GM18861 (cell line): ENCODE measurements around the gene FGD4.
A peak's percentile ranks its signal among the peaks of the same experiment; 100 is the strongest.
"Not testable (repeated sequence)": the region's sequence is repeated elsewhere in the genome, so short reads cannot be mapped to it uniquely, and the experiment has no call there.

ENCODE experiments used
- ATAC-seq: cut with Tn5 transposase; IDR thresholded peaks from one replicate; pipeline ENCODE4 v1.9.1; 2021; ENCODE audit not compliant: unreplicated experiment

The FGD4 gene

DNA sequence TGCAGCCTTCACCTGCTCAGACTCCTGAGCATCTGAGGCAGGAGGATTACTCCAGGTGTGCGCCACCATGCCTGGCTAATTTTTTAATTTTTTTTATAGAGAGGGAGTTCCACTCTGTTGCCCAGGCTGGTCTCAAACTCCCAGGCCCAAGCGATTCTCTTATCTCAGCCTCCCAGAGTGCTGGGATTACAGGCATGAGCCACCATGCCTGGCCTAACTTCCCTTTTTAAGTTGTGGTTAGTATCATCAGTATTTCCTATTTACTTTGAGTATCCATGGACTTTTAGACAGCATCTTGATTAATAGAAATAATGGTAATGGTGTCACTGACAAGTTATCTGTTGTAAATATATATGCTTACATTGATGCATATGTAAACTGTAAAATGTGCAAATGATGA lies 116.9 kb downstream of the FGD4 start:
- no peak for ATAC-seq

DNA sequence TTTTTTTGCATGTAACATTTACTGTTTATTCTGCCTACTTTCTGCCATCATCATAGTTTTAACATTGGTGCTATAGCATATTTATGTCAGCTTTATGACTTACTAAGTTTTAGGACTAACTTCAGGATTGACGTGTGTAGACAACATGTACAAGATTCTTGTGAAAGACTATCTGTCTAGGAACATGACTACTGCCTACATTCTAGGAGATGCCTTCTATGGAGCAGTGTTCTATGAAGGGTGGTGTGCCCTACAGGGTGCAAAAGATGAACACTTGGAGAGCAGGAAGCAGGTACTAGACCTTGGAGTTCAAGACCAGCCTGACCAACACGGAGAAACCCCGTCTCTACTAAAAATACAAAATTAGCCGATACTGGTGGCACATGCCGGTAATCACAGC lies 118.6 kb downstream of the FGD4 start:
- ATAC-seq: no peak

DNA sequence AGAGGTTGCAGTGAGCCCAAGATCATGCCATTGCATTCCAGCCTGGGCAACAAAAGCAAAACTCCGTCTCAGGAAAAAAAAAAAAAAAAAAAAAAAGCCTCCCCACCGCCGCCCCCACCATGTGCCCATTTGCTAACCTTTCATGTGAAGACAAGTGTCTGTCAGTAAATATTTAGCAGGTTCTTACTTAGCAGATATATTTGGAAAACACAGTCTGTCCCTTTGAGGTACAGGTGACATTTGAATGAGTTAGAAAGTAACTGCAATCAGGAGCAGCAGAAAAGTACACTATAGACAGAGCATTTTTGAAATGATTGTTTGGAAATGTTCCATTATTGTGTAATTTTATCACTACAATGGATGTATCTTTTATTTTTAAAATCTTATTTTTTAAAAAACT lies 119.7 kb downstream of the FGD4 start:
- ATAC-seq: no peak

DNA sequence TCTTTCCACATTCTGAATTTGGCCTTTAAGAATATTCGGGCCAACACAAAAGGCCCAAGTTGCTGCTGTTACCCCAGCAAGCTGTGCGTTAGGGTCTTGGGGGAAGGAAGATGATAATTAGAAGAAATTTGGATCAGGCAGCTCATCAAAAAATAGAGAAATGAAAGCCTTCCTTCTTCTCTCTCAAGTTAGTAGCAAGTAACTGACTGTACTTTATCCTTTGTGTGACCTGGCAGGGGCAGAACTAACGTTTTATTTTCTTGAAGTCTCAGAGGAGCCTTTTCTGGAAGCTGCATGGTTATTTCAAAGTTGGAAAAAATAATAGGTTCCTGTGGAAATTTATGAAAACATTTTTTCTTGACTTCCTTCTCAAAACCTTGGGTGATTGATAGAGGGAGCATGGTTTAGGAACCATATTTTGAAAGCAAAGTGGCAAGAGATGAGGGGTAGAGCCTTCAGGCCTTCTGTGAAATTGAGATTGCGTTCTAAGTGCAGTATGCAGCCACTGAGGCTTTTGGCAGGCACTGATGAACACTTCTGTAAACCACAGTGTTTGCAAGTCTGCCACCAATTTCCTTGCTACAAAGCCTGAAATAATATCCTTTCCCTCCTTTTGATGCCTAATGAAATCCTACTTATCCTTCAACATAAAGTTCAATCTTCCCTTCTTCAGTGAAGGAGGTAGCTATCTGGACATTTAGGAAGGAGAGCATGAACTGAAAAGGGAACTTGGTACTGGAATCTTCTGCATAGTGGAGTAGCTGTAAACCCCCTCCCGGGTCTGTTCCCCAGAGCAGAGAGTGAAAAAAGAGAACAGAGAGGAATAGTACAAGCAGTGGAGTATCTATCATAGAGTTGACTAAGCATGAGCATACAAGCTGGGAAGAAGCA lies 123.2 kb downstream of the FGD4 start:
- no peak for ATAC-seq

DNA sequence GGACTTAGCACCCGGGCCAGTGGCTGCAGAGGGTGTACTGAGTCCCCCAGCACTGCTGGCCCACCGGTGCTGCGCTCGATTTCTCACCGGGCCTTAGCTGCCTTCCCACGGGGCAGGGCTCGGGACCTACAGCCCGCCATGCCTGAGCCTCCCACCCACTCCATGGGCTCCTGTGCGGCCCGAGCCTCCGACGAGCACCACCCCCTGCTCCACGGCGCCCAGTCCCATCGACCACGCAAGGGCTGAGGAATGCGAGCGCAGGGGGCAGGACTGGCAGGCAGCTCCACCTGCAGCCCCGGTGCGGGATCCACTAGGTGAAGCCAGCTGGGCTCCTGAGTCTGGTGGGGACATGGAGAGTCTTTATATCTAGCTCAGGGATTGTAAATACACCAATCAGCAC lies 126.4 kb downstream of the FGD4 start:
- not testable (repeated sequence) for ATAC-seq

DNA sequence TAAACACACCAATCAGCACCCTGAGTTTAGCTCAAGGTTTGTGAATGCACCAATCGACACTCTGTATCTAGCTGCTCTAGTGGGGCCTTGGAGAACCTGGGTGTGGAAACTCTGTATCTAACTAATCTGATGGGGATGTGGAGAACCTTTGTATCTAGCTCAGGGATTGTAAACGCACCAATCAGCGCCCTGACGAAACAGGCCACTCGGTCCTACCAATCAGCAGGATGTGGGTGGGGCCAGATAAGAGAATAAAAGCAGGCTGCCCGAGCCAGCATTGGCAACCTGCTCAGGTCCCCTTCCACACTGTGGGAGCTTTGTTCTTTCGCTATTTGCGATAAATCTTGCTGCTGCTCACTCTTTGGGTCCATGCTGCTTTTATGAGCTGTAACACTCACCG lies 127.0 kb downstream of the FGD4 start:
- ATAC-seq: not testable (repeated sequence)

DNA sequence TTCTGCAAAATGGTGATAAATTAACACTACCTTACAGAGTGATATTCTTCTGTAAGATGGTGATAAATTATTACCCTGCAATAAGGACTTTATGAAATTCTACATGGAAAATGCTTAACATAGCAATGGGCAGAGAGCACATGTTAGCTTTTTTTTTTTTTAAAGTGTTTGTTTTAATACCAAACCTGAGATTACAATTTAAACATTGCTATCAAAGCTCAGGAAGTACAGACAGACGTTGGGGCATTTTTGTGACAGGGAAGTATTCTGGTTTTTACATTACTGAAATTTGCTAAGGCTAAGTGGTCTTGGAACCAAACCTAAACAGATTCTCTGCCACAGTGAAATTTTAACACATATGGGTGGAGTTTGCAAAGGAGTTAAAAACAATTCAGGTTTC lies 133.1 kb downstream of the FGD4 start:
- no peak for ATAC-seq

DNA sequence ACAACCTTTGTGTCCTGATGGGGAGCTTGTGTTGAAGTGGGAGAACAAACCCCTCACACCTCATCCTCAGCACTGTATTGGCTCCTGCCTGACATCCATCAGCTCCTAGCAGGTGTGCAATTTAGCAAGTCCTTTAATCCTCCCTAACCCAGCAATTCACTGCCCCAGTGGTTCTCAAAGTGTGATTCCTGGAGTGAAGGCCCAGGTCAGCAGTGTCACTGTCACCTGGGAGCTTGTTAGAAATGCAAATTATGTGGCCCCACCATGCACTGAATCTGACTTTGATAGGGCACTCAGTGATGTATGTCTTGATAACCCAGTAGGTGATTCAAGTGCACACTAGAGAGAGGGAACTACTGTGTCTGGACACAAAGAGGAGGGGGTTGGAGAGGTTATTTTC lies 133.6 kb downstream of the FGD4 start:
- no peak for ATAC-seq

DNA sequence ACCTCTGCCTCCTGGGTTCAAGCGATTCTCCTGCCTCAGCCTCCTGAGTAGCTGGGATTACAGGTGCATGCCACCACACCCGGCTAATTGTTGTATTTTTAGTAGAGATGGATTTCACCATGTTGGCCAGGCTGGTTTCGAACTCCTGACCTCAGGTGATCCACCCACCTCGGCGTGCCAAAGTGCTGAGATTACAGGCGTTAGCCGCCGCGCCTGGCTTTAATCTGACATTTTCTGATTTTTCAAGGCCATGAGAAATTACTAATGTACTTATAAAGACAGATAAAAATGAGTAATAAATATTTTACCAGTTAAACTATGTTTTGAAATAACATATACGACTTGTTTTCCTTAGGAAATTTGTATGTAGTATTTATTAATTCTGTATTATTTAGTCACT lies 134.1 kb downstream of the FGD4 start:
- not testable (repeated sequence) for ATAC-seq

DNA sequence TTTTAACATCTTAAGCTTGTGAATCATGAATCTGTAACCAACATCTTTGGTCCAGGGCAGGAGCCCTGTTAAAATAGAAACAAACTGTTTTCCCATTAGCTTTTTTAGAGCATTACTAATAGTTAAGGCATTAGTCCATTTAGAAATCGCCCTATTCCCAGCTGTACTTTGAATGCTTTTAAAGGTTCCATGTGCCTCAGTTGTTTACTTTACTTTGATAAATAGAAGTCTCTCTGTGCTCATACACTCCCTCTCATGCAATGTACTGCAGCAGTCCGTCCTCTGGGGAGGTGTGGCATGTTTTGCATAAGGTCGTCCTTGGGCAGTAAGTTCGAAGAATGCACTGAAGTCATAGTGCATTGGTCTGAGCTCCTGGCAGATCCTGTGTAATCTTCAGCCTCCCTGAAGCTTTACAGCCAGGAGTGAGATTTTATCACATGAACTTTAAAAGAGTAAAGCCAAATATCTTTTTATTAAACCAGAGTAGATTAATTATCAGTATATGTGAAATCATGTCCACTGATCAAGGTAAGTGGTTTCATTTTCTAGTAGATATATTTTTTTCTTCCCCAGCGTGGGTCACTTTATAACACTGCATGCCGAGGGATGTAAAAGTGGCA lies 134.7 kb downstream of the FGD4 start:
- peak; percentile 75 for ATAC-seq

DNA sequence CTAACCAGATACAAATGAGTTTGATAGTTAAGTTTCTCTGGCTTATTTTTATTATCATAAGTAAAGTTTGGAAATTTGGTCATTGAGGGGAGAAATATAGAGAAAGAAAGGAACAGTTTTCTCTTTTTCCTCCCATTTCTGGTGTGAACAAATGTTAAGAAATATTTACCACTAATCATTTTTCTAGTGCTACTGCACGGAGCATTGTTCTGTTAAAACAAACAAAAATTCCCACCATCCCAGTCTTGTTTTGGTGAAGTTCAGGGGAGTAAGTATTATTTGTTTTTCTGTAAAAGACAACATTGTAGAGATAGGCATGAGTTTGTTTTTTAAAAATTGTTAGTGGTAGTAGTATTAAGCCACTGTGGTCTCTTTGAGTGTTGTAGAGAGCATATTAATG lies 135.3 kb downstream of the FGD4 start:
- no peak for ATAC-seq

DNA sequence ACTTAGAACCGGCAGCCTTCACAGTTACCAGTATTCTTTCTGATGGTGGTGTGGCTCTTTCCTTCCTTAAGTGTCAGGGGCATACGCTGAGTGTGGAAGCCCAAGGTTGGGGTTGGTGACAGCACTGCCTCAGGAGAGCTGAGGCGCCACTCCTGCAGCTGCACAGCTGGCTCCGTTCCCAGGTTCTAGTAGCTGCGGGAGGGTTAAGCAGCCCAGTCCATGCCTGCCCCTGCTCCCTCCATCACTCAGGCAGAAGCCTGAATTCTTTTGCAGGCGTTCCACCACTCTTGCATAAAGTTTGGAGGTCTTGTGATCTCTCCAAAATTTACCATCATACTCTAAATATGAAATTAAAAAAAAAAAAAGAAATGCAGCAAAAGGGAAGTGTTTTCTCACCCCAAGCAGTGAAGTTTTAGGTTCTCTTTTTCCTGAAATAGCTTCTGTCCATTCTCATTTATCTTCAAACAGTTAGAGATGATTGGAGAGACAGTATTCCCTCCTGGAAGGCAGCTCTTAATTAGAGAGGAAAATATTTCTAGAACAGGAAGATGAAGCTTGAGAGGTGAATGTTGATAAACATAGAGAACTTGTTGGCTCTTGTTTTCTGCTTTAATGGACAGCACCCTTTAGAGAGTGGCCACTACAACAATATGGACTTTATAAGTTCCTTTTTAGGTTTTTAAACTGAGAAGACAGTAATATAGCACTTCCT lies 136.1 kb downstream of the FGD4 start:
- no peak for ATAC-seq

DNA sequence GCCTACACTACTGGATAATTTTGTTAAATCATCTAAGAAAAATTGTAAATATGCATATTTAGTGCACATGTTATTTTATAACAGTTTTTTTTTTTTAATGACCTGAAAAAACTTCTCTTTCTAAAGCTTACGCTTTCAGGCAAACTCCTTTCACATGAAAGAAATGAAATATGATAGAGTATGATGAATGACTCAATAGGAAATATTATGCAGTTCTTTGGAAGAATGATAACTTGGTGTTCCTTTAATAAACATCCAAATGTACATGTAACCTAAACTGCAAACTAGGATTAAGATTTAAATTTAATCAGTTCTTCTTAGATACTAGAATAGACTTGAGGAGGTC lies 136.6 kb downstream of the FGD4 start:
- ATAC-seq: no peak

DNA sequence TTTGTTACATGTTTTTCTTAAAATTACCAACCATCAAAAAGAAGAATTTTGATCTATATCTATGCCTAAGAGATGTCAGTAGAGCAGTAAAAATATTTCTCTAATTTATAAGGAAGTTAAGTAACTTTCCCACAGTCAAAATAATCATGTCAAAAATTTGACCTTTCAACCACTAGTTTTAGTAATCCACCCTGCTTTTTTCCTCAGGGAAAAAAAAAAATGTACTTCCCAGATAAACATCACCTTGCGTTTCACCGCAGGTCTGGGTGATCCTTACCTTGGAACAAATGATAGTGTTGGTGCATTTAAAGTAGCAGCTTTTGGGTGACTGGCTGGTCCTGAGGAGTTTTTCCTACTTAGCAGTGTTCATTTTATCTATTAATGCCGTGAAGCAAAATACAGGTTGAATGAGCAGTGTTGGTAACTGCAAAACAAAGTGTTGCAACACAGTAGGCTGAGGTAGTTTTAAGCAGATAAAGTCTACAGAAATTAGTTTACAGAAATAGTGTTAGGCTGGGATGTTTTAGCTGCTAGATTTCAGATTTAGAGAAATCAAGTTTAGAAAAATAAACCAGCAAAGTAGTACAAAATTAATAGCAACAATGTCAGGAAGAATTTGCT lies 142.5 kb downstream of the FGD4 start:
- no peak for ATAC-seq

DNA sequence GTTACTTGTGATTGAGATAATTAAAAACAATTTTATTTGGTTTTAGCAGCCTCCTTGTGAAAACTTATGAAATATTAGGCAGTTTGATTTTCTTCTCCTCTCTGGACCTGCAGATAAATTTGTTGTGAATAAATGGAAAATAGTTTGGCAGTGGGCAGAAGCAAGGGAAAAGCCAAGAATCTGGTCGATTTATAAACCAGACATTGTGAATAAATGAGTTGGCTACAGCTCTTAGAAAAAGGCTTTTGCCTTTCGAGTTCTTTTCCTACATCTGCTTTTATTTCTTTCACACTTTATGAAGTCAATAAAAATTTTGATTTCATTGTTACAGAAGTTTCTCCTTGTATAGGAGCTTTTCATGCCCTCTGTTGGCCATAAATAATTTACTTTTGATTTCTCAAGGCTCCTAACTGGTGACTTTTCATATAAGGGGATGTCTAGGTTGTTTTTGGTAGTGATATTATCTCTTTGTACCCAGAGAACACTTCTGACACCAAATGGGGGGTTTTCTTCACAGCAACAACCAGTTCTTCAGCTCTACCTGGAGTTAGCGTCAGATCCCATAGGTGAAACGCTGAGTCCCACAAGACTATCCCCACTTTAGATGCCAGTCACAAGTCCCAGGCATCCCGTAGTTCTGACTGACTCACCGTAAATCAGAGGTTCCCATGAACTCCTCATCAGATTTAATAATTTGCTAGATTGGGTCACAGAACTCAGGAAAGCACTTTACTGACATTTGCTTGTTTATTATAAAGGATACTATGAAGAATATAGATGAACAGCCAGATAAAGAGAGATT lies 143.3 kb downstream of the FGD4 start:
- no peak for ATAC-seq

DNA sequence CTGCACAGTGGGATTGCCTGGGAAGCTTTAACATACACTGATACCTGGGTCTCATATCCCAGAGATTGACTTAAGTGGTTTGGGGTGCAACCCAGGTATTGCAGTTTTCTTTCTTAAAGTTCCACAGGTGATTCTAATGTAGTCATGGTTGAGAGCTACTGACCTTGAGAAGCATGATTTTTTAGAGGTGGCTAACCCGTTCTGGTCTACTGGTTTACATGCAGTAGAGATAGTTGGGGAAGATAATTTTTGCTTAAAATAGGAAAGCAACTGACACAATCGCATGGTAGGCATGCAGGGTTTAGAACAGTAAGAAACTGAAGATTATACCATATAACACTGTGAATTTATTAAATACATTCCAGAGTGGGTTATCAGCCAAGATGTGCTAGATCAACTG lies 145.5 kb downstream of the FGD4 start:
- ATAC-seq: no peak

DNA sequence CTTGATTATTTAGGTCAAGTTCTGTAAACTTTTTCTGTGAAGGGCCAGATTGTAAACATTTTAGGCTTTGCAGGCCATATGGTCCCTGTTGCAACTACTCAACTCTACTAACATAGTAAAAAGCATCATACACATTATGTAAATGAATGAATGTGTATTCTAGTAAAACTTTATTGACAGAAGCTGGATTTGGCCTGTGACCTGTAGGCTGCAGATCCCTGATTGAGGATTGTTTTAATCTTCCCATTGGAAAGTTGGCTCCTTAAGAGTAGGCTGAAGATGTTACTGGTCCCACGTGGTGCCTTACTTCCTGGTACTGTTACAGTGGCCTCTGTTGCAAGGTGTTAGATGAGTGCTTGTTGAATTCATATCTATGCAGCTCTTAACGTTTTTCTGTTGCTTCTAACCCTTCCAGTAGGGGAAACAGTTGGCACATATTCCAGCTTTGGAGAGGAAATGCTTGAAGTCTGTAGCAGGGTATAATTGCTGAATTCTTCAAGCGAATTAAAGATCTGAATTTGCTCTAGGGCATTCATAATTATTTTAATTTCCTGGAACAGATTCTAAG lies 146.1 kb downstream of the FGD4 start:
- no peak for ATAC-seq

DNA sequence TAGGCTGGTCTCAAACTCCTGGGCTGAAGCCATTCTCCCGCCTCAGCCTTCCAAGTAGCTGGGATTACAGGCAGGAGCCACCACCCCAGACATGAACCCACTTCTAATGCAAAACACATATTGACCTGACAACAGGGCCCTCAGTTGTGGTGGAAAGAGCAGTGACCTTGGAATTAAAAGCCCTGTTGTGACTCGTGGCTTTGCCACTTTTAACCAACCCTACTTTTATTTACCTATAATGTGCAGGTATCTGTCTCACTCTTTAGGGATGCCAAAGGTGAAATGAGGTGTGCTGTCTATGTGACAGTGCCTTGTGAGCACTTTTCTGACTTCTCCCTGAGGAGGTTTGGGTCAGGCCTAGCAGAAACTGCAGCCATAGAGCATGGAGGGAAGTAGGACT lies 146.9 kb downstream of the FGD4 start:
- ATAC-seq: no peak

DNA sequence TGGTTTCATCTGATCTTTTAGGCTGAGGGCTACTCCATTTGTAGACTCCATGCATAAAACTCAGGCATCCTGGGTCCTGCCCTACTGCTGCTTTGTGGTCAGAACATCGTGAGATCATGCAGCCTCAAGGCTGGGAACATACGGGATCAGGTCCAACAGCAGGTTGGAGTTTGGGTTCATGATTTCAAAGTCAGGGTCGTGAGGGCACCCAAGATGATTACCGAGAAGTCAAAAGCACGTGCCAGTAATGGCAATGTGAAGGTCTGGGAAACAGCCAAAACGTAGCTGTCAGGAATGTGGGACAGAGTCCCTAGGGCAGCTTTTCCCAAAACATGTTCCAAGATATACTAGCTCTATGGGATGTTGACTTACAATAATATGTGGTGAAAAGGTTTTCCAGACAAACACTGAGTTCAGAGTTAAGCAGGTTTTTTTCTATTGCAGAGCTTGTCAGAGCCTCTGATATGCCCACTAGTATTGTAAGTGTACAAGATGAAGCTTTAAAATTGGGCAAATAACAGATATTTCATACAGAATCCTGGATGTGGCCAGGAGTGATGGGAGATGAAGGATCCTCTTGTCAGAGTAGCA lies 149.4 kb downstream of the FGD4 start:
- ATAC-seq: no peak

DNA sequence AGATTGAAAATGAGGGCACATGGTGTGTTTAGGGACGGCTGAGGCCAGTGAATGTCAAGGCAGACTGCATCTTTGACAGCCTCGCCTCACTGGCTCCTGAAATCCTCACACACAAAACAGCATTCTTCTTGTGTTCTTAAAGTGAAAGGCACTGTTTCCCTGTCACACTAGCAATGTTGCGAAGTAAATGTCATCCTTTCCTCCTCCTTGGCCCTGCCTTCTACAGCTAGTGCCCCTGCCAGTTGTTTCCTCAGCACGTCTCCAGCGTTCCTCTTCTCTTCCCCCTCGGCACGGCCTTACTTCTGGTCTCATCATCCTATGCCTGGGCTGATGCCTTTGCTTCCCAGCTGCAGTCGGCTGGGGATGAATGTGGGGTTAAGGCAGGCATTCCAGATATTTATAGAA lies 150.3 kb downstream of the FGD4 start:
- ATAC-seq: no peak
